Lung microvascular endothelial cell (primary cell): ENCODE measurements around the gene L1CAM. TPM values are rescaled to one million over a fixed set of nuclear protein-coding genes. Genes with fewer than 3 reads are reported as not detected.
A peak's percentile ranks its signal among the peaks of the same experiment; 100 is the strongest.
"Not testable (repeated sequence)": the region's sequence is repeated elsewhere in the genome, so short reads cannot be mapped to it uniquely, and the experiment has no call there.

Source experiments
- DNase-seq, 2 donors: peaks; one replicate each; pipeline versions ENCODE4 v3.0.0 to v3.0.0-alpha.2; 2010; ENCODE audit warnings: low read depth in 2 of 2
- total RNA-seq: library from RNA; depleted of rRNA; stranded (reverse); fragments of >200 nt; gene quantifications from 2 replicates; pipeline ENCODE4 v1.2.1, GENCODE V29; 2014

The L1CAM gene
- total RNA-seq, 1 donor from 2014 or later = under 0.01 TPM

DNA sequence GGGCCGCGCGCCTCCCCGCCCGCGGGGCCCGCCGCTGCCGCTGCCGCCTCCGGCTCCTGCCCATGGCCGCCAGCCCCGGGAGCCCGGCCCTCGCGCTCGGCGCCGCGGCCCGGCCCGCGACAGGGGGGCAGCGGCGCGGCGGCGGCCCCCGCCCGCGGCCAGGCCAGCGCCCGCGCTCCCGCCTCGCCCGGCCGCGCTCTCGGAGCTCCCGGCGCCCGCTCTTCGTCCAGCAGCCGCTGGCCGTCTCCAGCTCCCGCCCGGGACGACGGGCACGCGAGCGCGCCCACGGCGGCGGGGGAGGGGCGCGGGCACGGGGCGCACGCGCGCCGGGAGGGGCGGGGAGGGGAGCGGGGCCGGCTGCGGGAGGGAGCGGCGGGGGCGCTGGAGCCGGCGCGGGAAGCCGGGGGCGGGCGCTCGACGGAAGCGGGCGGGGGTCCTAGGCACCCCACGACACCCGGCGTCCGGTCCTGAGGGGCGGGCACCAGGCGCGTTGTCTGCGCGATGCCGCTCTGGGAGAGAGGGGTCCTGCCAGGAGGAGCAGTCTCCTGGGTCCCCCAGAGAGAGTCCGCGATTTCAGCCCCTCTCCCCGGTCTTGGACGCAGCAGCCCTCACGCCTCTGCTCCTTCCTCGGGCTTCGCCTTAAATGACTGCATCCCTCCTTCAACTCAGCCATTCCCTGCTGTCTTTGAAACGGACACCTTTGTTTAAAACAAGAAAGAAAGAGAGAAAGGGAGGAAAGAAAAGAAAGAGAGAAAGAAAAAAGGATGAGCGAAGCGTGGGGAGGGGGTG lies 55.1 kb downstream of the L1CAM start:
- no peak for DNase-seq

DNA sequence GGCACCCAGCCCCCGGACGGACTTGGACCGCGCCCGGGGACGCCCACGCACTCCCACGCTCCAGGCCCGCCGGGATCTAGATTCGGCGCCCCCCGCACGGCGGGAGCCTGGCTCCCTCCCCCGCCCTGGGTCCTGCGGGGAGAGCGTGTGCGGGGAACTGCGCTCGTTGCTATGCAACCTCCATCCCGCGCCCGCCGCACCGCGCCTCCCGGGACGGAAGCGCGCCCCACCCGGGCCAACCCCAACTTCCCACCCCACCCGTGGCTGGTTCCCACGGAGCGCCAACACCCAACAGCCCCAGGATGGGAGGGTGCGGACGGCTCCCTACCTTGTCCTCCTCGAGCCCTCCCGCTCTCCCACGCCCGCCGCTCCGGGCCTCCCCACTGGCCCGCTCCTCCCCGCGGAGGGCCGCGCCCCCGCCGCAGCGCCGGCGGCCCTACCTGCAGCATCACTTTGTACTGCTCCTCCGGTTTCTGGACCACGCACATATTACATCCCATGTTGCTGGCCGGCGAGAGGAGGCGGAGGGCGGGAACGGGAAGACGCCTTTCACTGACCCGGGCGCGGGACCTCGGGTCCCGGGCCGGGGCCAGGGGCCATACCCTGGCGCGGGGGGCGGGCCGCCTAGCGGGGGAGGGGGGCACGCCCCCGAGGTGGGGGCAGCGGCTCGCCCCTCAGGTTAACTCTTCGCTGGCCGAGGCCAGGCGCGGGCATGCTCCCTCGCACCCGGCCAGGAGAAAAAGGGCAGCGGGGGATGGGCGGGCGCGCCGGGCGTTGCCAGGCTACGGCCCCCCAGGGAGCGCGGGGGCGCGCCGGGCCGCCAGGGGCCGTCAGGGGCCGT lies 56.0 kb downstream of the L1CAM start, which contains the start of gene PDZD4:
PDZD4 (minus strand) TSS at position 746 of the 841 bp plus-strand sequence; CDS start at position 500, 246 bp downstream.
- DNase-seq = no peak

DNA sequence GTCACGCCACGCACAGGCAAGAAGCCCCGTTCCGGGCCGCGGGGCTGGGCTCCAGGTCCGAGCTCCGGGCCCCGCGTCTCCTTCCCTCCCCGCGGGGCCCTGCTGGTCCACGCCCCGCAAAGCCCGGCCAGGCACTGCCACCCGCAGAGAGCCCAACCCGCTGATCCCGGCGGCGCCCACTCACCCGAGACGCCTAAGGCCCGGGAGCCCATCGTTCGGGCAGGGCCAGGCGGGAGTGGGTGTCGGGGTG lies 56.5 kb downstream of the L1CAM start:
- no peak for DNase-seq

DNA sequence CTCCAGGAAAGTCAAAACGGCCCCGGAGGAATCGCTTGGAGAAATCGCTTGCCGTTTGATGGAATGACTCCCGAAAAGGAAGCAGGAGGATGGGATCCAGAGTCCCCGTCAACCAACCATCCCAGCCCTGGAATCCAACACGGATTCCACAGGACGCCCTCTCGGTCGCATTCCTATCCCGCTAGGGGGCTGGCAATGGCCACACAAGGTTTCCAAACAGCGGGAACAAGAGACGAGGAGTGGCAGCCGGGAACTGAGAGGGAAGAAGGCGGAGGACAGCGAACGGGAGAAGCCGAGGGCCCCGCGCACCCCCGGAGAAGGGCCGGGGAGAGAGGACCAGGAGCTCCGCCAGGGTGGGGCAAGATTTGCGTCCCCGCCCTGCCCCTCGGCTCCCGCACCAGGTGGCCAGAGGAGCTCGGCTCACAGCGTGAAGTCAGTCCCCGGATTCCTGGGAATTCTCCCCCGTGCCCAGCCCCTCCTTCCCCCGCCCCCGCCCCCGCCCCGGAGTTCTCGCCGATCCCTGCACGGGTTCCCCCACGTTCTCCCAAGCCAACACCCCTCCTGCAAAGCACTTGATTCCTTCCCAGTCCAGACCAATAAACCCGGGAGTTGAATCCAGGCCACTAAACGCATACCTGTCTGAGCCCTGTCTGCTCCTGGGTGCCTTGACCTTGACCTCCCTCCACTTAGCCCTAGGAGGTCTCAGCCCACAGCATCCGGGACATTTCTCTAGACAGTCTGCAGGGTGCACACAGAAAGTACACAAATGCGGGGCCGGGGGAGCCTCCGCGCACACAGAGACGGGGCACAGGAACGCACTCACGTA lies 57.0 kb downstream of the L1CAM start:
- DNase-seq = no peak

DNA sequence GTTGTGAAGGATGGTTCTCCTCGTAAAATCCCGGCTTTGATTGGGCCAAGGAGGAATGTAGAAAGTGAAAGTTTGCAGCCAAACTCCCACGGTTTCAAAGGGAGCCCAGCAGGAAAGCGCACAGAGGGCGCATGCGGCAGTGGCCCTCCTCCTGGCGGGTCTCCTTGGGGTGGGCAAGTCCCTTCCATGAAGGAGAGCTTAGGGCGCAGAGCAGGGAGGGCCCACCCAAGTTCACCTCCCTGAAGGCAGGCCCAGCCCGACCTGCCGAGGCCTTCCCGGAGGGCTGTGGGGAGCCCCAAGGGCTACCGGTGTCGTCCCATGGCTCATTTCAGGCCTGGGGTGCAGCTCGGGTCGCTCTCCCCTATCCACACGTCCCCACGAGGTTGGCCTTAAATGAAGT lies 57.7 kb downstream of the L1CAM start:
- no peak for DNase-seq

DNA sequence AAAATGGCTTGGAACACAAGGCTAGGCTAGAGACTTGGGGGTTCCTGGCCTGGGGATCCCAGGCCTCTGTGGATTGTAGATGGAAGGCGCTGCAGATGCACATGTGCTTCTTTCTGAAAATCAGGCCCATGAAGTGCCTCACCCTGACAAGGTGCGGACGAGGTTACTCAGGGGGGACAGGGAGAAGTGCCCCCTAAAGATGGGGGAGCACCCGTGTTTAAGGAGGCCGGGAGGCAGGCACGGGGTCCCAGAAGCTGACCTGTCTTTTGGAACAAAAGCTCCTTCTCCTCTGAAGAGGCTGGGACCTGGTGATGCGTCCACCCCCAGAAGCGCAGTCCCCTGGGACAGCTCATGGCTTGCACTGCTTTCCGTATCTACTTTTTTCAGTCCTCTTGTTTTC lies 58.1 kb downstream of the L1CAM start:
- DNase-seq = no peak

DNA sequence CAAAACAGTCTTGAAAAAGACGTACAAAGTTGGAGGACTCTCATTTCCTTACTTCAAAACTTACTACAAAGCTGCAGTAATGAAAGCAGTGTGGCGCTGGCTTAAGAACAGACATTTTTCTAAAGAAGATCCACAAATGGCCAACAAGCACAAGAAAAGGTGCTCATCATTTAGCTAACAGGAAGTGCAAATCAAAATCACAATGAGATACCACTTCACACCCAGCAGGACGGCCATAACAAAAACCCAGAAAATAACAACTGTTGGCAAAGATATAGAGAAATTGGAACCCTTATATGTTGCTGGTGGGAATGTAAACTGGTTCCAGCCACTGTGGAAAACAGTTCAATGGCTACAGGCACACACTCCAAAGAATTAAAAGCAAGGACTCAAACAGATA lies 59.0 kb downstream of the L1CAM start:
- DNase-seq = no peak

DNA sequence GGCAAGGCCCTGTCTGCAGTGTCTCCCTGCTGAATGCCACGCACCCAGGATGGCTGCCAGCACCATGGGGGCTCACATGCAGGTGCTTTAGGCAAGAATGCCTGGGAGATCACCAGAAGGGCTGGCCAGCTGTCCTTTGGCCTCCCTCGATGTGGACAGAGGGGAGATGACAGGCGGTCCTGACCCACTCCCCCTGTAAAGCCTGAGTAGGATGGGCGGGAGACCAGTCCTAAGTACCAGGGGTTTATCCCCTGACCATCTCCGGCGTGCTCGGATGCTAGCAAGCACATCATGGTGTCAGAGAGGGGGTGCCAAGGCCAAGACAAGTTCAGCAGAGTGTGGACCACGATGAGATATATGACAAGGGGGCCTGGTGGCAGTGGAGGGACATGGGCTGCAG lies 60.9 kb downstream of the L1CAM start:
- DNase-seq = no peak

DNA sequence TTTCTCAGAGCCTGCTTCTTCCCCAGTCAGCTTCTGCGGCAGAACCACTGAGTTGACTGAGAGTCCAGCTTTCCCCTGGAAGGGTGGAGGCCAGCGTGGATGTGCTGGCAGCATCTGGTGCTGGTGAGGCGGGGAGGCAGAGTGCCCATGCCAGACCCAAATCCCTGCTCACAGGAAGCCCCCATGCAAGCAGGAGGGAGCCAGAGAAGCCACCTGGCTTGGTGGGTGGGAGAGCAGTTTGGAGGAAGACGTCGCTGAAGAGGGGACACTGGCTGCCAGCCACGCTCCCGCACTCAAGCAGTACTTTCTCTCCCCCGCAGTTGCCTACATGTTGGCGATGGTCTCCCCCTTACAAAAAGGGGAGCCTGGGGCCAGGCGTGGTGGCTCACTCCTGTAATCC lies 61.6 kb downstream of the L1CAM start:
- no peak for DNase-seq

DNA sequence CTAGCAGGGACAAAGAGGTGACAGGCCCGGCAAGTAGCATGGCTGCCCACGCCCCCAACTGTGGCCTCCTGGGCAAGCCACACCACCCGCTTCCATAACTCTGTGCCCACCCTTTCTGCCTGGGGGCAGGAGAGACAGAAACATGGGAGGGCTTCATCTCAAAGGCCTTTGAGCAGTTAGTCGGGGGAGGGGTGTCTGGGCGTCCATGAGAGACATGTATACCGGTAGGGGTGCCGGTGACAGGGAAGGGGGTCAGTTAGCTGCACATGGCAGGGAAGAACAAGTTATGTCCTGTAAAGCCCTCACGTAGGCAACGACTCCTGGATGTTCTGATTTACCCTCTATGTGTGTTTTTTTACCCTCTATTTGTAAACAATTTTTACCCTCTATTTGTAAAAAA lies 64.9 kb downstream of the L1CAM start:
- no peak for DNase-seq

DNA sequence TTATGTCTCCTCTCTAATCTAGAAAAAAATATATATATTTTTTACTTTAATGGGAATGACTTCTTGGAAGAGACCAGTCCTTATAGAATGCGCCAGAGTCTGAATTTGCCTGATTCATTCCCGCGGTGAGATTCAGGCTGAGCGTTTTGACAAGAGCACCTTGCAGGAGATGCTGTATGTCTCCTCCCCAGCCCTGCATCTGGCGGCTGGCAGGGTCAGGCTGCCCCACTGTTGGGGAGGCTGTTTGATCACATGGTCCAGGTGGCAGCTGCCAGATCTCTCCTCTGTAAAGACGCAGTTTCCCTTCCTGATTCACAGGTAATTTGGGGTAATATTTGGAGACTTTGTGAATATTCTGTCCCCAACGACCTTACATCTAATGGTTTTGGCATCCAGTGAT lies 65.4 kb downstream of the L1CAM start:
- no peak for DNase-seq

DNA sequence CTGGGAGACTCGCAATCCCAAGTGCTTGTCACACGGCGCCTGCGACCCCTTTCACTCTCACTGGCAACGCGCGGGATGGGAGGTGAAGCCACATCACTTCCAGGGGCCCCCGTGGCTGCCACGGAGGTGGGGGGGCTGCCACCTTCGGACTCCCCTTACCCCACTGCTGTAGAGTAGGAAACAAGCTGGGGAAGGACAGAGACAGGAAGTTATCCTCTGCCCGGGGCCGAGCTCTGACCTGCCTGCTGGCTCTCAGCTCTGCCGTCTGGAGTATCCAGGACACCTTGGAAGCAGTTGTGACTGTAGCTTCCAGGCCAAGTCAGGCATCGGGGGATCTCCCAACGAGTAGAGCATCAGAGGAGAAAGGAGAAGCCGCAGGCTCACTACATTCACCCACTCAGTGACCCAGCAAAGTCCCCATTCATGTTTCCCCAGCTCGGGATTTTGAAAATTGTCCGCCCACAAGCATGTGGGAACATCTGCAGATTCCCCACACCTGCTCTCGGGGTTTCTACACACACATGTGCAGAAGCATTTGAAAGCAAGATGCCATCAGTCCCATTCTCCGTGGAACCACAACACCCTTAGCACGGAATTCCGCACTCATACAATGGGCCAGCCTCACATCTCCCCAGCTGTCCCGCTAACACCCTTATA lies 66.5 kb downstream of the L1CAM start:
- no peak for DNase-seq

DNA sequence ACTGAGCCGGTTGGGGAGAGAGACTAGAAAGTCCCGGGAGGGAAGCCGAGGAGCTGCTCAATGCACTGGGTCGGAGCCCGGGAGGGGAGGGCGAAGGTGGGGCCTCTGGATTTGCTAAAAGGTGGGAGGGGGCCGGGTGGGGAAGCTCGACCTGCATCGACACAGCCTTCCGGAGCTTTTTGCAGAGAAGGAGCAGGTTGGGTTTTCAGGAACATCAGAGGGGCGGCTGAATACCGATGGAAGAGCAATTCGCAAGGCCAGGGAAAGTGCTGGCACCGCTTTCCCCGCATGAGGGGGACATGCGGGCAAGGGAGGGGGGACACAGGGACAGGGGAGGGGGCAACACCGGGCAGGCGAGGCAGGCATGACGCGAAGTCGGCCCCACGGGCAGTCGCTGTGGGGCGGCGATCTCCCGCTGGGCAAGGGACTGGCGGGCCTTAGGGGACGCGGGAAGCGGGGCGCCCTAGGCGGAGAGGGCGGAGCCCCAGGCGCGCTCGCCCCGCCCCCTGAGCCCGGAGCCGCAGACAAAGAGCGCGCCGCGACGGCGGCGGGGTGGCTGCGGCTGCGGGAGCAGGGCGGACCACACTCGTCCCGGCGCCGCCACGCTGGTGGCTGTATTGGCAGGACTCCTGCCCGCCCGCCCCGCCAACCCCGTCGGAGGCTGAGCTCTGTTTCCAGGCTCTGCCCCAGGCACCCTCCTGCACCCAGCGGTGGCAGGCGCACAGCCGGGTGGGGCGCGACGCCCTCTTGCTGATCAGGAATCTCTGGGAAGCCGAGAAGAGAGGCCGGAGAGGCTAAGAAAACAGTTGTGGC lies 67.2 kb downstream of the L1CAM start:
- no peak for DNase-seq

DNA sequence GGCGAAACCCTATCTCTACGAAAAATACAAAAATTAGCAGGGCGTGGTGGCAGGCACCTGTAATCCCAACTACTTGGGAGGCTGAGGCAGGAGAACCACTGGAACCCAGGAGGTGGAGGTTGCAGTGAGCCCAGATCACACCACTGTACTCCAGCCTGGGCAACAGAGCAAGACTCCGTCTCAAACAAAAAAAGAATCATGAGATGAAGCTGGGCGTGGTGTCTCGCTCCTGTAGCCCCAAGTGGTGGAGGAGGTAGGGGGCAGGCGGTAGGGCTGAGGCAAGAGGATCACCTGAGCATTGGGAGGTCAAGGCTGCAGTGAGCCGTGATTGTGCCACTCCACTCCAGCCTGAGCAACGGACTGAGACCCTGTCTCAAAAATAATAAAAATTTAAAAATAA lies 67.9 kb downstream of the L1CAM start:
- not testable (repeated sequence) for DNase-seq

DNA sequence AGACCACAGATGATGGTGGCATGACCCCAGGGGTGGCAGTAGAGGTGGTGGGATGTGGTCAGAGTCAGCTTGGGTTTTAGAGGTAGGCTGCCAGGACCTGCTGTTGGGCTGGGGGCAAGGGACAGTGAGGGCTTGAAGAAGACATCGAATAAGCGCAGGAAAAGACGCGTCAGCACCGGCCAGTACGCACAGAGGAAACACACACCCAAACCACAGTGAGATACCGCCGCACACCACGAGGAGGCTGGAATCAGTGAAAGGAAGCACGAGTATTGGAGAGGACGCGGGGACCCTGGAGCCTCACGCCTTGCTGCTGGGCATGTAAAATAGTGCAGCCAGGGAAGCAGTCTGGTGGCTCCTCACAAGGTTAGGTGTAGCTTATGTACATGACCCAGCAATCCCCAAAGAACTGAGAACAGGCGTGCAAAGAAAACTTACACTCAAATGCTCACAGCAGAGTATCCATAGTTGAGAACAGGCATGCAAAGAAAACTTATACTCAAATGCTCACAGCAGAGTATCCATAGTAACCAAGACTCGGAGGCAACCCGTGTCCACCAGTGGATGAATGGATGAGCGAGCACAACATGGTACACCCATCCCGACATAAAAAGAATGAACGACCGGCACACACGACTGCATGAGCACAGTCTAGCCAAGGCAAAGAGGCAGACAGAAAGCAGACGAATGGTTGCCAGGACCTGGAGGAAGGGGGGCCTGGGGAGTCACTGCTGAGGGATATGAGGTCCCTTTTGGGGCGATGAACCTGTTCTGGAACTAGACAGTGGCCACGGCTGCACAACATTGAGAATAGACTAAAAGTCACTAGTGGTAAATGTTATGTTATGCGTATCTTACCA lies 68.9 kb downstream of the L1CAM start:
- DNase-seq = peak in 1 of 2 donors; percentile 25

DNA sequence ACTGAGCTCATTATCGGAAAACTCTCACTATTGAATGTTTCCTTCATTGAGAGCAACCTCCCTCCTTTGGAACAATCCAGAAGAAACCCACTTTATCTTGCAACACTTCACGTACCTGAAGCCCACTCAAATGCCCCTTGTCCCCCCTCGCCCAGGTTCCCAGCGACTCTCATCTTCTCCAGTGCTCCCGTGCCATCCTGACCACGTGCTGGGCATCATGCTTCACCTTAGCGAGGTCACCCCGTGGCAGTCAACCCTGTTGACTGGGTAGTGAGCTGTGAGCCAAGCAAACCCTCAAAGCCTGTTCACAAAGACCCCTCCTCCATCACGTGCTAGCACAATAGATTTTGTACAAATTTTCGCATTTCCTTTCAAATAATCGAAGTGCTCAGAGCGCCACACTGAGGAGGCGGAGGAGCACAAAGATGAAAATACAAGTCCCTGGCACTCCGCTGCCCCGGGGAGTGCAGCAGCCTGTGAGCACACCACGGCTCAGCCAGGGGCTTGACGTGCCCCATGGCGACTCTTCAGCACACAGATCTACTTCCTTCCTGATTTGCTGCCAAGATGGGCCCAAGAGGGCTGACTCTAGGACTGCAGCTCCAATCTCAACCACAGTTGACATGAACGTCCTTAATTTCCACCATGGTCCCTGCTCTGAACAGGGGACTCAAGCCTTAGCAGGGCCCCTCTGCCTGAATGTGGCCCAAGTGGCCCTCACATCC lies 71.2 kb downstream of the L1CAM start:
- DNase-seq = no peak

DNA sequence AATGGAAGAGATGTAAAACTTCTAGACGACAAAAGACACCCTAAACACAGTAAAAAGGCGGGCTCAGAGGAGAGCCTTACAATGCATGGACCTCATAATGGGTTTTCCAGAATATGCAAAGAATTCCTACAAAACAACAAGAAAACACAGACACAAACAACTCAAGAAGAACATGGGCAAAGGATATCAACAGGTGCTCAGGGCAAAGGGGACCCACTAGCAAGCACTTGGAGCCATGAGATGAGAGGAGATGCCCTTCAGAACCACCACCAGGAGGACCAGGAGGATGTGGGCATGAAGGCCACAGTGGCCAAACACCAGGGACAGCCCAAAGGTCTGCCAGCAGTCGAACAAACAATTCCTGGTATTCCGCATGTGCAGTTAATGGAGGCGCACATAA lies 72.8 kb downstream of the L1CAM start:
- no peak for DNase-seq

DNA sequence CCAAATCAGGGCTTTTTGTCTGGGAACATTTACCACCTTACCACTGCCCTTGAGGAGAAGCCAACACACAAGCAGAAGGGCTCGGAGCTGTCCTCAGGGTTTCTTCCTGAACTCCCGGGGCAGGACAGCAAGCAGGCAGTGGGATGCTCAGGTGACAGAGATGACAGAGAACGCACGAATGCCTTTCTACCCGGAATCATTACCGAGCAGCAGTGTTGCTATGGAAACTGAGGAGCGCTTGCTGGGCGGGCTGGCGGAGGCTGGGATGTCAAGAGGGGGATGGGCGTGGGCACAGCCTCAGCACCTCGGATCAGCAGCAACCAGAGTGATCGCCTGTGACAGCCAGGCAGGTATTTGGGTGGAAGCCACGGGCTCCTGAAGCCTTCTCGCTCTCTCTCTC lies 73.8 kb downstream of the L1CAM start:
- DNase-seq = no peak
